Skeletal muscle cell (primary cell): ENCODE results near the gene CNIH3.

Experiments used
- DNase-seq: peaks from one replicate; pipeline ENCODE4 v3.0.0-alpha.2; 2010; ENCODE audit warnings: low read depth
- H3K4me3 ChIP-seq: 2 replicates; pipeline ENCODE4 v1.5.1; 2011; ENCODE audit warnings: low read depth, mild to moderate bottlenecking, control low read depth, low read length, moderate library complexity

CNIH3 gene

DNA sequence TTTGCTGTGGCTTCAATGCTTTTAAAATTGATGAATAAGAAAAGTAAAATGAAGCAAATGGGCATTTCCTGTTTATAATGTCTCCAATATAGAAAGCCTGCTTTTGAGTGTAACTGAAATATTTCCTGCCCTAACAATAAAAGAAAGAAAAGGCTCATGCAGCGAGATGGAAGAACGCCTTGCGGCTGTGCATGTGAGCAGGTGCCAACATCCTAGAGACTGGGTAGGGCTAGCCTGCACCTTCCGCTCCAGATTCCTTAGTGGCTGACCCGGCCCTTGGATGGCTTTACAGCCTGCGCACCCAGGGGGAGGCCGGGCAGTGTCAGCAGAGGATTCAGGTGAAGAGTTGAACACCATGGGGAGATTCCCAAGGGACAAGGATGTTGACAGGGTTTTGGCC is 21.8 kb downstream of the CNIH3 start:
- DNase-seq, result no peak
- H3K4me3 ChIP-seq, result no peak overlapping the region

DNA sequence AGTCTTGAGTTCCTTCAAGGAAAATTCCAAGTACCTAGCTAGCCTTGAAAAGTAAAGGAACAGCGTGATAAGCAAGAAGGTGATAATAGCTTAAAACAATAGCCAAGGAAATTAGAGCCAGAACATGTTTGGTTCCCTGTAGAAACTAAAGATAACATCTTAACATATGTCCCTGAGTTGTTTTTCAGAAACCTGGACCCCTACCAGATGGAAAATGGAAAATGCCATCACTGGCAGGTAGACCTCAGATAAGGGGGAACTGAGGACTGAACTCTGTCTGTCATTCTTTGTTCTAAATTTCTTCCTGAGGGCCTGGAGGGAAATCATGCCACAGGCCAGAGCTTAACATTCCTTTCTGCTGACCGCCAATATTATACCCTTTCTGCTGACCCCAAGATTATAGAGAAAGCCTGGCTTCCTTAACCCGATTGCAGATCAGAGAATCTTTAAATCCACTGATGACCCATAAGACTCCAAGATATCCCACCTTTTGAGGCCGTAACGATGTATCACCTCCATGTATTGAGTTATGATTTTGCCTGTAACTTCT is 23.4 kb downstream of the CNIH3 start:
- H3K4me3 ChIP-seq, result no peak overlapping the region
- DNase-seq, result no peak

DNA sequence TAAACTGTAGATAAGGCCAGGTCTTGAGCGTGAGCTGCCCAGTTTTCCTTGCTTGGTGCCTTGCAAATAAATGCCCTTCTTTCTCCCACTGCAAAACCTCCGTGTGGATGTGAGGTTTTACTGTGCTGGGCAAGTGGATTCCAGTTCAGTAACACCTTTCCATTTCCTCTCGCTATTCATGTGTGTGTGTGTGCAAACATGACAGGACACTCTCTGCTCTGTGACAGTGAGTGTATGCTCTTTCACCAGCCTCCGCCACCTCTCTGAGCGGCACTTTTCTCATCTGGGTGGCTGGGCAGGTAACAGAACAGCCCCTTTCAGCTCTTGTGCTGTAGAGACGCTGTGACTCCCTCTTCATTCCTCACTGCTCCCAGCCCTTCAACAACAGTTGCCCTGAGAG is 23.9 kb downstream of the CNIH3 start:
- DNase-seq, result no peak
- no peak overlapping the region for H3K4me3 ChIP-seq

DNA sequence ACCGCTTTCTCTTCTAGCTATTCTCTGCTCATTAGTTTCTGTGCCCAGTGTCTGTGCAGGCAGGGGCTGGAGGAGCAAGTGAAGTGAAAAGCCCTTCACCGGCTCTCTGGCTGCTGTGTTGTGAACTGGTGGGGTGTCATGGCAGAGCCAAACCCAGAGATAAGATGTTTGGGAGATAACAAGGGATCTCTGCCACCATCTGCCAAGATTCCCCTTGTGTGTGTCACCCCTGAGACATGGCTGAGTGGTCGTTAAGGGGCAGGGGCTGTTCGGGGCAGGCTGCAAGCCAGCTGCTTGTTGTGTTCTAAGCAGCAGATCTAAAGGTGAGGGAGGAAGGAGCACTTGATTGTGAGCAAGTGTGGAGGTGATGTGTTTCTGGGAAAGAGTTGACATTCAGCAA is 24.5 kb downstream of the CNIH3 start:
- DNase-seq, result no peak
- no peak overlapping the region for H3K4me3 ChIP-seq

DNA sequence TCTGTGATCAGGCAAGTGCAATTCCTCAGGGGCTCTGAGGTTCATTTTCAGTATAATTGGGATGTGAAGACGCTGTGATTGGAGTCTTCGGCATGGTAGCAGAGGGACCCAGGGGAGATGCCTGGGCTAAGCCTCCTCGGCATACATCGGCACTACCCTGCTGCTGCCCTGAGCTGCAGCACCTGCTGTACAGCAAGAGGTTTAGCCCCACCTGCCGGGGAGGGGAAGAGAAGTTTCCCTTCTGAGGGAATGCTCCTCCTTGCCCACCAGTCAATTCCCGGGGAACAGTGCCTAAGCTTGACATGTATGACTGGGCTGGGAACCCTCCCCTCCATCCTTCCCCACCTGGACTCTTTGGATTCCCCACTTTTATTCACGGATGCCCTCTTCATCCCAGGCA is 24.9 kb downstream of the CNIH3 start:
- DNase-seq, result no peak
- H3K4me3 ChIP-seq, result no peak overlapping the region

DNA sequence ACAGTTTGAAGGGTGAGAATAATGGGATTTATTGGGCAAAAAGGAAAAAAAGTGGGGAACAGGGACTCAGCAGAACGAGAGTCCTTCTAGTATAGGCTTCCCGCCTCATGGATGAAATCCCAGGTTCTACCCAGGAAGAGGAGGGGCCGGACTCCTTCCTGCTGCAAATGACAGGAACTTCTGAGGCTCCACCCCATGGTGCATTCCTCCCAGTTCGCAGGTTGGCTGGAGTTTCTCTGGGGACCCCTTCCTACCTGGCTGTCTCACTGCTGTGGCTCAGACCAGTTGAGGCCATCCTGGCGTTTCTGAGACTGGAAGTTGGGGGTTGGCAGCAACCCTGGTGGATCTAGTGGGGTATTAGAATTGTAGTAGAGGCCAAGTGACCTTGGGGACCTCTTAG is 27.5 kb downstream of the CNIH3 start:
- no peak overlapping the region for H3K4me3 ChIP-seq
- no peak for DNase-seq

DNA sequence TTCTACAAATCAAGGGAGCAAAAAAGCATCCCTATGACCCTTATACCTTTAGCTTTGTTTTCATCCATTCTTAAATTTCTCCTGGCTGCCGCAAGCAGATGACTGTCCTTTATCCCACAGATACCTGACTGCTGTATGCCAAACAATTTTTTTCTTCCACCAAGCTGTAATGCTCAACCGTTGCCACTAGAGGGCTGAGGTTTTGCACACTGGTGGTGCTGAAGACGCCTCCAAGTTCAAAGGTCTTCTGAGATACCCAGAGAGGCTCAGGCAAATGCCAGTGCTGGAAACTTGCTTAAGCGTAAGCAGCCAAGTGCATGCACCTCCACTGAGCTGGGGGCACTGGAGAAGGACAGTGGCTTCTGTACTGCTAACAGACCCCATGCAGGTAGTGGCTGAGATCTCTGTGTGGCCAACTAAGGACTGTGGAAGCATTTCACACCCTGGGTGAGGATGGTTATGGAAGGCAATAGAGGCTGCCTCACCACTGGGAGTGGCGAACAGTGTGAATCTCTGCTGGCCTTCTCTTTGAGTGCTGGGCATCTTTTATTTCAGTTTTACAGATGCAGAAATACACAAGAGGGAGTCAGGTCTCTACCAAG is 28.5 kb downstream of the CNIH3 start:
- DNase-seq, result no peak
- no peak overlapping the region for H3K4me3 ChIP-seq

DNA sequence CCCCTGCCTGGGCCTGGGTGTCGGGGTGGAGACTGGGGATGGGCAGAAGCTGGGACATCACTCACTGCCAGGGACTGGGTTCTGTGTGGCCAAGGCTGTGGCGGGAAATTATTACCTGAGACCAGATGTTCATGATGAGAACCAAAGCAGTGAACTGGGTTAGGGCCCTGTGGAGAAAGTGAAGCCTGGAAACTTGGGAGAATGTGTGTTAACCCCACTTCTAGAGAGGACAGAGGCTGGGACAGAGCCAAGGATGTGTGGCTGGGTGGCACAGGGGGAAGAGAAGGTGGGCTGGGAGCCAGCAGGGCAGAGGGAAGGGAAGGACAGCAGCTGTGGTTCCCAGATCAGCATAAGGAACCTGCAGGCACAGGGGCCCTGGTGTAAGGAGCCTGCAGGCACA is 31.3 kb downstream of the CNIH3 start:
- DNase-seq, result no peak
- H3K4me3 ChIP-seq, result no peak overlapping the region

DNA sequence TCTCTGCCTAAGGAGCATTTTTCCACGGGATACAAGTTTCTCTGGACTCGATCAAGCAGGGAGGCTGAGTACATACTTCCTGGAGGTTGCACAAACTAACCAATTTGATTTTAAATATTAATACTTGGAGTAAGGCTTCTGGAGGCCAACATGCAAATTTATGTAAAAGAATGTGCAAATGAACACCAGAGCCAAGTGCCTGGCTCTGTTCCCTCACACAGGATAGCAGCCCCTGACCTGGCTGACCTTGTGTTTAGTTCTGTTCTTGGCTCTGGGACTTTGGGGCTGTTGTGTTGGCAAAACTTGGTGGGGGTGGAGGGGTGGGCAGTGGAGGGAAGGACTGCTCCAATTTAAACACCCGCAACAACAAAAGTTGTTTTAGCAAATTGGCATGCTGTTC is 34.2 kb downstream of the CNIH3 start:
- no peak for DNase-seq
- H3K4me3 ChIP-seq, result no peak overlapping the region

DNA sequence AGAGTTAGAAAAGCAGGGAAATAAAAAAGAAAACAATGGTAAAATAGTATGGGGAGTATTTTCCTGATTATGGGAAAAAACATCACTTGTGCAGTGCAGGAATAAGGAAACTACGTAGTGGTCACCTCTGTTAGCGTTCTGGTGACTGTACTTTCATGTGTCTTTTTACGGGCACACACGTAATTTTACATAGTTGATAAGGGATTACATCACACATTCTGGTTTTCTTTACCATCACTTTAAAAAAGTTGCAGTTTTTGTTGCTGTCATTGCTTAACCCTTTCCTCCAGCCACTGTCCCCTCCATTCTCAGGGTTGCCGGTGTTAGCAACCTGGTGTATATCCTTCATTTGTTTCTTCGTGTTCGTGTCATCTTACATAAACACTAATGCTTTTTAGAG is 35.1 kb downstream of the CNIH3 start:
- DNase-seq, result no peak

DNA sequence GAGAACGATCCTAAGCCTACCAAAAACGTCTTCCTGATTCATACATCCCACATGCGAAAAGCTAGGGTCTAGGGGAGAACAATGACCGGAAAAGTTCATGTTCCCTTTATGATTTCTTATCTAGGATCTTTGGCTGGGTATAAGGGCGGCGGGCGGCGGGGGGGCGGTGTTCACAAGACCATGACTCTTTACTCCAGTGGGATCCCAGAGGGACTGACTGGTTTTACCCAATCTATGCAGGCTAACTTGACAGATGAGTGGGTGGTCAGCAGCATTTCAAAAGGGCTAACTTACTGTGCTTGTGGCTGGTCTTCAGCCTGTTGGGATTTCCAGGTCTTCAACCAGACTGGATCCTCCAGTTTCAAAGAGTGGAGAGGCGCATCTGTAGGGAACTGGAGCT is 40.3 kb downstream of the CNIH3 start:
- DNase-seq, result no peak
- no peak overlapping the region for H3K4me3 ChIP-seq

More for the DNA sequence above, 35.1 kb downstream of the CNIH3 start:
- no peak overlapping the region for H3K4me3 ChIP-seq

DNA sequence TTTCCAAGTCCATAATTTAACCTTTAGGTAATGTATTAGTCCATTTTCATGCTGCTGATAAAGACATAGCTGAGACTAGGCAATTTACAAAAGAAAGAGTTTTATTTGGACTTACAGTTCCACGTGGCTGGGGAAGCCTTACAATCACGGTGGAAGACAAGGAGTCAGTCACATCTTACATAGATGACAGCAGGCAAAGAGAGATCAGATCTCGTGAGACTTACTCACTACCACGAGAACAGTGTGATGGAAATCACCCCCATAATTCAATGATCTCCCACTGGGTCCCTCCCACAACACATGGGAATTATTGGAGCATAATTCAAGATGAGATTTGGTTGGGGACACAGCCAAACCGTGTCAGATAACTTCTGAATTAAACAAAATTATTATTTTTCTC is 44.0 kb downstream of the CNIH3 start:
- no peak for DNase-seq
- no peak overlapping the region for H3K4me3 ChIP-seq

DNA sequence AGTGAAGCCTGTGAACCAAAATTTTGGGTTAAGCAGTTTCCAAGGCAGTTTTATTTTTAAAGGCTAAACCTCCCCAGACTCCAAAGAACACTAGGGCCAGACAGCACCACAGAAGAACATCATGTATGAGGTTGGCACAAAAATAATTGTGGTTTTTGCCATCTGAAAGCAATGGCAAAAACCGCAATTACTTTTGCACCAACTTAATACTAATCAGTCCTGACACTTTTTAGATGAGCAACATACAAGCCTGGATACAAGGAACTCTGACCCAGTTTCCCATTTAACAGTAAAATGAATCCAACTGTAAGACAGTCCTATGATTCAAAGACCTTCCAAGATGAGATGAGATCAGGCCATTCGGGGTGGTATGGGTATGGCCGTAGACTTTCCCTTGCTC is 46.8 kb downstream of the CNIH3 start:
- no peak overlapping the region for H3K4me3 ChIP-seq
- no peak for DNase-seq

DNA sequence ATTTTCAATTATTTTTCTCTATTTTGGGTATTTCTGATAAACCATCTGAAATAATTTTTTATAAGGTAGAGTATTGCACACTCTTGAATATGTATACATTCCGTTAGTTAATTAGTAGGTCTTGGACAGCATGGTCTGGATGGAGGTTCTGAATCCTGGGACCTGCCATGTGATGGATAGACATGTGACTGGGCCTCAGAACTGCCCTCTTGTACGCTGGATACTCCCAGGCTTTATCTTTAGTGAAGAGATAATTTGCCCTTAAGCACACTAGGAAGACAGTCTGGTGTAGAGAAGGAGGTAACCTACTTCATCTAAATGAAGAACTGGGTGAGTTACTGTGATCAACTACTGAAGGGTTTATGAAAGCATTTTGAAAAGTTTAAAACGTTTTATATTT is 48.9 kb downstream of the CNIH3 start:
- no peak for DNase-seq
- no peak overlapping the region for H3K4me3 ChIP-seq

DNA sequence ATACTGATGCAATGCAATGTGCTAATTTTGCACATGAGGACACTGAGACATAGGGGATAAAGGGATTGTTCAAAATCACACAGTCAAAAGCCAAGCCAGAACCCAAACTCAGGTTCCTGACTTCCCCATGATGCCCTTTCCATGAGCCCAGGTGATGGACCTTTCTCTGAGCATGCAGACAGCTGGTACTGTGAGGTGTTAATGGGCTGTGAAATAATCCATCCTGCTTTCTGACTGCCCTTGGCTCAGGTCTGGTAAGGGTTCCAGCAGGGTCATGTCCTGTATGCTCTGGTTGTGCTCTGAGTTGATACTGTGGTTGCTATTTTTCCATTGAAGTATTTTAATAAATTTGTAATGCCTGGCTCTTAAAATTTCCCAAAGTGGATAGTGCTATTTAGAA is 50.0 kb downstream of the CNIH3 start:
- no peak for DNase-seq
- no peak overlapping the region for H3K4me3 ChIP-seq

DNA sequence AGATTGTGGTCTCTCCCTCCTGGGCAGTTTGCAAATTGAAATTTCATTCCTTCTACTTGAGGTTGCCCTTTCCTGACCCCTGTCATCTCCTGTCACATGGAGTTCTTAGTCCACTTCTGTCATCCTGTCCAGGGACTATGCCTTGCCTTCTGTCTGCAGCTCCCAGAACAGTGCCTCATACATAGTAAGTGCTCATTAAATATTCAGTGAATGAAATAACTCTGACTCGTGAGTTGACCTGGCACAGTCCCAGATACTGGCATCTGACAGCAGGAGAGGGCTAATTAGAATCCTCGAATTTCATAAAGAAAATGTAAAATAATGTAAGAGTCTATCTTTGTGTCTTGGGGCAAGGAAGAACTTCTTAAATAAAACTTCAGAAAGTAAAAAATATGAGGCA is 50.8 kb downstream of the CNIH3 start:
- no peak for DNase-seq
- H3K4me3 ChIP-seq, result no peak overlapping the region

DNA sequence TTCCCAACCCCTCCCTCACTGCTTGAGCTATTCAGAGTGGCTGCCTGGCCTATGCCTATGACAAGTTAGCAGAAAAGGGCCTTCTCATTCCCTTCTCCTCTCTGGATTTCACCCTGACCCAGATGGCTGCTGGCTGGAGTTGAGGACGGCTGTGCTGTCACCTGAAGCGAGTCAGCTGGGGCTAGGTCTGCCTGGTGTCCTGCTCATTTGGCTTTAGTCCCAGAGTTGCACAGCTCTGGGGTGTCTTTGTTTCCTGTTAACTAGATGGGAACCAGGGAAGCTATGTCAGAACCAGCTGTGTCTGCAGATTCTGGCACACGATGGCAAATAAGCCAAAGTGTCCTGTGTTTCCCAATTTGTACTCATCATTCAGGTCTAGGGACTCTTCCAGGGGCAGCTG is 52.9 kb downstream of the CNIH3 start:
- no peak for DNase-seq
- H3K4me3 ChIP-seq, result no peak overlapping the region

DNA sequence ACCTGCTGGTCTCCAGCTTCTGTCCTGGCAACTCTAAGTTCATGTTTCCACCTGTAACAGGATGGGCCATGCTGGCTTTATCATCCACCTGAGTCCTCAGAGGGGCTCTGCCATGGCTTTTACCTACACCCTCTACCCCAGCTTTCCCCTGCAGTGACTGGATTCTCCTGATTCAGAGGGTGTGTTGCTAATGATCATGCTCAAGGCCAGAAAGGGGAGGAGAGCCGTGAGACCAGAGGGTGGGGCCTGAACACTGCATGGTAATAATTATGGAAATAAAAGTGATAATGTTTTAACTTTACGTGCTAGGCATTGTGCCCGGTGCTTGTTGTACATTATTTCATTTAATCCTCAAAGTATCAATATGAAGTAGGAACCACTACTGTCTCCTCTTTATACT is 53.3 kb downstream of the CNIH3 start:
- DNase-seq, result no peak
- H3K4me3 ChIP-seq, result no peak overlapping the region

DNA sequence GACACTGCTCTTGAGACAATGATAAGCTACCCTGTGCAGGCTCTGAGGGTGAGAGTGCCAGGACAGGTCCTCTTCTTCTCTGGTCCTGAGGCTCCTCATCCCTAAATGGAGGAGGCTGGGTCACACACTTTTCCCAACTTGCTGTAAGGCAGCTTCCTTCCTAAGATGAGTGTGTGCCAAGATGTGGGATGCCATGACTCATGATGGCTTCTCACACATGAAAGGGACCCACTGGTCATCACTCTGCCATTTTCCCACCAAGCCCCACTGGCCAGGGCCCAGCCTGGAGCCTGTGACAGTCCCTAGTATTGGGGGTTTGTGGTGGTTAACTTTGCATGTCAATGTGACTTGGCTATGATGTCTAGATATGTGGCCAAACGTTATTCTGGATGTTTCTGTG is 54.4 kb downstream of the CNIH3 start:
- no peak overlapping the region for H3K4me3 ChIP-seq
- DNase-seq, result no peak

DNA sequence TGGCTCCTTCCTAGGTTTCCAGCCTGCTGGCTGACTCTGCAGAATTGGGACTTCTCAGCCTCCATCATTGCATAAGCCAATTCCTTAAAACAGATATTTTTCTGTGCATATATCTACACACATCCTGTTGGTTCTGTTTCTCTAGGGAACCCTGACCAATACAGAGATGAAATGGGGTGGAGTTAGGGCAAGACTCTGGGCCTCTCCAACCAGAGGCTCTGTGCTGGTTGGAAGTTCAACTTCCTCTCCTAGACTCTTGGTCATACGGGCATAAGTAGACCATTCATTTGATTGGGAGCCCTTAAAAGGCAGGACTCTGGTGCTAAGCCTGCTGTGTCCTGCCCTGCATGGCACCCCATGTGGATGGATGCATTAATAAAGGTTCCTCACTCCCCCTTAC is 55.0 kb downstream of the CNIH3 start:
- no peak for DNase-seq
- no peak overlapping the region for H3K4me3 ChIP-seq

DNA sequence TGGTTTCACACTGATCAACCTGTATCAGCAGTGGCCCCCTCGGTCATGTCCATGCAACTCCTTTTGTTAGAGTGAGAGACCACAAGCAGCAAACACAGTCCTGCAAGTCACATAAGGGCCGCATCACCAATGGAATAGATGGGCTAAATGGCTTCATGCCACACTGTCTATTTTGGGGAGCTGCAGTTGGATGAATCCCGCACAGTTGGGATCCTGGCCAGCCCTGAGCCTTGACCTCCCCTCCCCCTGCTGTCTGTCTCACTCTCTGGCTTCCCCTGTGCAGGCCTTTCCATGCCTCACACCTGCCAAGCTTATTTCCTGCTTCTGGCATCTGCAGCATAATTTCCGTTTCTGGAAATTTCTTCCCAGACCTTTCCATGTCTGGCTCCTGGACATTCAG is 57.0 kb downstream of the CNIH3 start:
- DNase-seq, result no peak
- no peak overlapping the region for H3K4me3 ChIP-seq

DNA sequence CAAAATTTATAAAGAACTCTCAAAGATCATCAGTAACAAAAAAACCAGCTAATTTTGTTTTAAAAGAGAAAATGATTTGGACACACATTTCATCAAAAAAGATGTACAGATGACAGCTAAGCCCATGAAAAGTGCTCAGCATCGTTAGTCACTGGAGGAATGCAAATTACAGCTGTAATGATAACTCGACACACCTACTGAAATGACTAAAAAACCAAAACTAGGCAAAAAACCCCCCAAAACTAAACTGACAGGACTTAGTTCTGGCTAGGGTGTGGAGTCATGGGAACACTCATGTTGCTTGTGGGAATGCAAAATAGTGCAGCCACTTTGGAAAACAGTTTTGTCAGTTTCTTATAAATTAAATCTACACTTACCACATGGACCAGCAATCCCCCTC is 59.5 kb downstream of the CNIH3 start:
- DNase-seq, result no peak
- H3K4me3 ChIP-seq, result no peak overlapping the region
